ENCODE data around the gene MYH14.

- no peak for TF ChIP-seq CTCF (IDR thresholded peaks at IDR 0.05)
- no peak for TF ChIP-seq POLR2A (IDR thresholded peaks at IDR 0.05)
Measured at GRCh38 chr19:50323782-50324133, 120.3 kb downstream of the MYH14 start.
